Activated CD4-positive, alpha-beta T cell treated with anti-CD3 and anti-CD28 coated beads for 48 hours (primary cell): Measurements from ENCODE around the gene PRTFDC1.
"Not testable (repeated sequence)": the region's sequence is repeated elsewhere in the genome, so short reads cannot be mapped to it uniquely, and the experiment has no call there.

Experiments used
- DNase-seq: peaks from one replicate; pipeline ENCODE4 v3.0.0-alpha.2; 2020

The PRTFDC1 gene

GRCh38 chr10:24952143-24952706, at the start of gene PRTFDC1:
Gene PRTFDC1 (minus strand): TSS chr10:24952606. CDS start chr10:24952575, 31 bp downstream.
- peak; percentile 40 for DNase-seq

DNA sequence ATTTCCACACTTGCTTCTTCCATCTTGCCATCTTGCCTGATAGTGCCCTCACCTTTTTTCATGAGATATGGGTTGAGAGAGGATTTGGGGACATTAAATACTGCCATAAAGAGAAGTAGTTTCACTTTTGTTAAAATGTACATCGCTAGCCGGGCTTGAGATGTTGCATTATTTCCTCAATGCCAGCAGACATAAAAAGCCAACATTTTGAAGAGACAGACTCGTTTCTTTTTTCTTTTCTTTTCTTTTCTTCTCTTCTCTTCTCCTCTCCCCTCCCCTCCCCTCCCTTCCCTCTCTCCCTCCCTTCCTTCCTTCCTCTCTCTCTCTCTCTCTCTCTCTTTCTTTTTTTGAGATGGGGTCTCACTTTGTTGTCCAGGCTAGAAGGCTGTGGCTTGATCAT, 45.6 kb upstream of the PRTFDC1 start:
- DNase-seq, result no peak

DNA sequence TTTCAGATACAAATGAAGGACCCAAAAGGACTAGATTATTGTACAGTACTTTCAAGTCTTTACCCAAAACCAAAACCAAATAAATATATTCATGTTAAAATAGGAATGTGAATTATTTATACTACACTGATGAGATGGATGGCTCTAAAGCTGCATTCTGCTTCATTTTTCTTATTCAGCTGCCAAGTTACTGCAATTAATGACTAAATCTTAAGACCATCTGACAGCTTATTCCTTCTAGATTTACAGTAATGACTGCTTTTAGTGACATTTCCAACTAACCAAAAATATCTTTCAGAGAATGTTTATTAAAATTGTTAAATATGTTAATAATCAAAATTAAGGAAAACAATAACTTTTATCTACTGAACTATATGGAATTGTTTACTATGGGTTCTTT, 42.7 kb upstream of the PRTFDC1 start:
- DNase-seq, result no peak

GRCh38 chr10:24993237-24993958, 41.0 kb upstream of the PRTFDC1 start:
- DNase-seq, result no peak

- DNase-seq, result no peak
These were observed 40.2 kb upstream of the PRTFDC1 start for GRCh38 chr10:24992512-24993133.

- DNase-seq, result no peak
These were observed 38.9 kb upstream of the PRTFDC1 start for GRCh38 chr10:24991298-24991697.

- no peak for DNase-seq
These were observed 37.5 kb upstream of the PRTFDC1 start for GRCh38 chr10:24989867-24990266.

GRCh38 chr10:24988831-24989640, 36.6 kb upstream of the PRTFDC1 start:
- DNase-seq, result no peak

DNA sequence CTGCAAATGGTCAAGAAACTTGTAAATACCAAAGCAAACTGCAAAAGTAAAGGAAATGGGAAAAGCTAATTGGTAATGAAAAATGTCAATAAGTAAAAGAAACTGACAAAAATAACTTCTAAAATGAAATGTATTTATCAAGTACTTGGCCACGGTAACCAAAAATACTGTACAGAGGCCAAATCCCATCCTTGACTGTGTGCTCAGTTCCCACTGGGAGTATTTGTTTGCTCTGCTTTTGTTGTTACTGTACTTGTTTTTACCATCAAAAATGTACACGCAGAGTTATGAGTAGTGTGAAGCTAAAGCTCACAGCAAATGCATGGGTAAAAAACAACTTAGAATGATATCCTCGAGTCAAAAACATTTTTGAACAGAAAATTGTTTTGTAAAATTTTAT, 32.5 kb upstream of the PRTFDC1 start:
- DNase-seq, result no peak

- DNase-seq, result no peak
These were observed 31.5 kb upstream of the PRTFDC1 start for GRCh38 chr10:24983946-24984345.

DNA sequence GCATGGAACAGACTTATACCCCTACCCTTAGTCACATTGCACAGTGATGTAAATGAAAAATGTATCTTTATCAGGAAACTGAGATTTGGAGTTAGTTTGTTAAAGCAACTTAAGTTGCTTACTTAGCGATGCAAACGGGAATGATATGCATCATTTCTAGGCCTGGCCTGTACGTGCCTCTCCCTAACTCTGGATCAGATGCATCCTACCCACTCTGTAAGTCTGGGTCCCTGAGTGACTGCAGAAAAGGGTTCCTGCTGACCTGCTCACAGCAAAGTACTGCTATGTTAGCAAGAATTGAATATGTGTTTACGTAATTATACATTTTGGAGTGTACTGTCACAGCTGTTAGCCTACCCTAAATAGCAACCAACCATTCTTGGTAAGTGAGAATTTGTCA, 30.7 kb upstream of the PRTFDC1 start:
- no peak for DNase-seq

DNA sequence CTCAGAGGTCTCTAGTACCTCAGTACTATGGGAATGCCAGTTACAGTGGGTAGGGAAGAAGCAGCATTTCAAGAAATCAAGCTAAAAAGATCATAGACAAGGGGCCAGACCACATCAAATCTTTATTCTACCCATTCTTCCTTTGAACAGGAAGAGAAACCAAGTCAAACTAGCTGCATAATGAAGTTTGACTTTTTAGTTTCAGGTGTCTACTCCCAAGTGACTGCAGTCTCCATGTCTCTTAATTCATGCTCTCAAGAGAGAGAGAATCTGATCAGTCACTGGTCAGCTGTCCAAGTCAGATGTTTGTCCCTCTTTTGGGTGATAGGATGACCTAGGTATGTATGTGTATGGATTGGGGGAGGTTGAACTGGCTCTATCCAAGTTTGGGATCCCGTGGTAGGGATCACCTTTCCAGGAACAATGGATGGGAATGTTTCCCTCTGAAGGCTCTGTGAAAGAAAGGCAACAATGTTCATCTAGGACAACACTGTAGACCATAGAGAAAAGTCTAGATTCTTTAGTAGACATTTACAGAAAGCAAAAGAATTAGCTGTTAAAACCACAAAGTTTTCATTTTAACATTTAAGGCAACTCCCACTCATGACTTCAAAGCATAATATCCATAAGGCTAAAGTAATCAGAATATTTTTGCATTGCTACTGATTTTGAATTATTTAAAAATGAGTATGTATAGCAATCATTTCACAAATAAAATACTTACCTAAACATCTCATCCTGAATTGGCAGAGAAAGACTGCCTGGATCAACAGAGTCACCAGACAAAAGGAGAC, 30.1 kb upstream of the PRTFDC1 start:
- DNase-seq, result no peak

DNA sequence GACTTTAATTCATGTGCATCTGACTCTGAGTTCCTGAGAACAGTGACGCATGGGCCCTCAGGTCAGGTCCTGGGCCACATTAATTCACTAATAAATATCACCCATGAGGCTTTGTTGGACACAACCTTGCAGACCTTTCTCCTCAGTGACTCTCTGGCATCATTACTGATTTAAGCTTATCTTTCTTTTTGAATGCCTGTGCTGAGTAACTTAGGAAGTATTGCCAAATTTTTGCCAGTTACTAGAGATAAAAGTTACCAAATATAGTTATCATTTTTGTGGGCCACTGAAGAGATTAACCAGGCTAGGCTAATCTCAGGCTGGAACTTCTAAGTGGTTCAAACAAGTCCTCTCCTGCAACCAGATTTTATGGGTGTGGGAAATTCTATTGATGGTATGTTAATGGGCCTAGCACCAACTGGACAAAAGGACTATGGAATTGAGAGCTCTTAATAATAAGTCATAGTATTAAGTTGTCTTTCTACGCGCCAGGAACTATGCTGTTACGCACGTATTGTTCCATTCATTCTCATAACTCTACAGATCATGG, 28.8 kb upstream of the PRTFDC1 start:
- DNase-seq, result no peak

DNA sequence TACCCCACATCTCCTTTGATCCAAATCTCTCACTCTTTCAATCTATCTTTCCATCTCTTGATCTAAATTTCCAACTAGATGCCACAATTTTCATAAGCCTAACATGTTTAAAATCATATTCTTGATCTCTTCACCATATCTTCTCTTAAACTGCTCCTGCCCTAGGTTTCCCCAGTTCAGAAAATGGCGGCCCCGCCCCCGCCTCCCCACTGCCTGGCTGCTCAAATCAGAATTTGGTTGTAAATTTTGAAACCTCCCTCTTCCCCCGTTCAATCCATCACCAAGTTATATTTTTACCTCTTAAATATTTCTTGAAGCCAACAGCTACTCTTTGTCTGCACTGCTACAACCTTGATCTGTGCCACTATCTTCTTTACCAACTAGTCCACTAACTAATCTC, 27.3 kb upstream of the PRTFDC1 start:
- DNase-seq, result no peak

- DNase-seq, result no peak
These were observed 22.6 kb upstream of the PRTFDC1 start for GRCh38 chr10:24974976-24975375.

DNA sequence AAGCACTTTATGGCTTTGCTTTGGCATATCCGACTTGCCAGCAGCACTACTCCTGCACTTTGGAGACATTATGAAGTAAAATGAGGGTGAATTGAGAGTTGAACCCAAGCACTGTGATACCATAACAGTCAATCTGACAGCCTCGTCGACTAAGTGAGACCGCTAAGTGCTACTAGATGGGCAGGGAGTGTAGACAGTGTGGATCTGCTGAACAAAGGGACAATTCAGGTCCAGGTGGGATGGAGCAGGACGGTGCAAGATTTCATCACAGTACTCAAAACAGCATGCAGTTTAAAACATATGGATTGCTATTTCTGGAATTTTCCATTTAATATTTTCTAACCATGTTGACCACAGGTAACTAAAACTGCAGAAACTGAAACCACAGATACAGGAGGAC, 20.8 kb upstream of the PRTFDC1 start:
- no peak for DNase-seq

- DNase-seq, result no peak
These were observed 19.0 kb upstream of the PRTFDC1 start for GRCh38 chr10:24971374-24971773.

DNA sequence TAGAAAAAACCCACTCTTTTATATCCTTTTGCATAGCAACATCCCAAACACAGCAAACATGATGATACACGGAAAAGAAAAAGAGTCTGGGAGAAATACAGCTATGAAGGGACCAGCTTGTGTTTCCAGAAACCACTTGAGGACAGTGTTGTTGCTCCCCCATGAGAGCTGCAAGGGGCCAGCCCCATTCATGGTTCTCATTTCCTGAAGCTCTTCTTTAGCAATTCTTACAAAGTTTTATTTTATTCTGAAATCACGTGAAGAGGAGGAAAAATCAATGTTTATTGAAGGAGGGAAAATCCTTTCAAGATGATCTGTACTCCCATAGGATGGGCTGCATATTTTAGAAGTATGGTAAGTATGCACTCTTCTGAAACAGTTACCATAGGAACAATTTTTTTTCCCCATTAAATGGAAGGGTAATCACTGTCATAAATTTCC, 17.5 kb upstream of the PRTFDC1 start:
- DNase-seq, result no peak

- not testable (repeated sequence) for DNase-seq
These were observed 16.5 kb upstream of the PRTFDC1 start for GRCh38 chr10:24968951-24969350.

GRCh38 chr10:24968349-24968748, 15.9 kb upstream of the PRTFDC1 start:
- no peak for DNase-seq

GRCh38 chr10:24966962-24967481, 14.6 kb upstream of the PRTFDC1 start:
- DNase-seq, result no peak

DNA sequence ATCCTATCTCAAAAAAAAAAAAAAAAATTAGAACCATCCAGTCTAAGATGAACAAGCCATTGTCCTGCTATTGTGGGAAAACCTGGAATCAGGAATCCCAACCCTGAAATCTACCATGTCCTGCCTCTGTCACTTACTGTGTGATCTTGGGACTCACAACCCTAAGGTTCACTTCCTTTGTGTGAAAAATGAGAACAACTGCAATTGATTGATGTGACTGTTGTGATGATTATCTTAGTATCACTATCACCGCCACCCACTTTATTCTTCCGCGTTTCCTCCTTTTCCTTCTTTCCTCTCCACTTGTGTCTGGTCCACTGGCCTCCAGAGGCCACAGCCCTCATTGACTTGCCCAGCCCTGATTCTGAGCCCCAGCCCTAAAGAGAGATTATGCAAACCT, 12.6 kb upstream of the PRTFDC1 start:
- DNase-seq, result no peak
